Measurements from ENCODE around the gene GFPT2.

- TF ChIP-seq, protein P1, sequence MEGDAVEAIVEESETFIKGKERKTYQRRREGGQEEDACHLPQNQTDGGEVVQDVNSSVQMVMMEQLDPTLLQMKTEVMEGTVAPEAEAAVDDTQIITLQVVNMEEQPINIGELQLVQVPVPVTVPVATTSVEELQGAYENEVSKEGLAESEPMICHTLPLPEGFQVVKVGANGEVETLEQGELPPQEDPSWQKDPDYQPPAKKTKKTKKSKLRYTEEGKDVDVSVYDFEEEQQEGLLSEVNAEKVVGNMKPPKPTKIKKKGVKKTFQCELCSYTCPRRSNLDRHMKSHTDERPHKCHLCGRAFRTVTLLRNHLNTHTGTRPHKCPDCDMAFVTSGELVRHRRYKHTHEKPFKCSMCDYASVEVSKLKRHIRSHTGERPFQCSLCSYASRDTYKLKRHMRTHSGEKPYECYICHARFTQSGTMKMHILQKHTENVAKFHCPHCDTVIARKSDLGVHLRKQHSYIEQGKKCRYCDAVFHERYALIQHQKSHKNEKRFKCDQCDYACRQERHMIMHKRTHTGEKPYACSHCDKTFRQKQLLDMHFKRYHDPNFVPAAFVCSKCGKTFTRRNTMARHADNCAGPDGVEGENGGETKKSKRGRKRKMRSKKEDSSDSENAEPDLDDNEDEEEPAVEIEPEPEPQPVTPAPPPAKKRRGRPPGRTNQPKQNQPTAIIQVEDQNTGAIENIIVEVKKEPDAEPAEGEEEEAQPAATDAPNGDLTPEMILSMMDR (IDR thresholded peaks at IDR 0.05), result no peak
- TF ChIP-seq POLR2A (IDR thresholded peaks at IDR 0.05), result no peak
Measured at GRCh38 chr5:180294913-180295555, 58.1 kb downstream of the GFPT2 start.
